IPS-15b (cell line): Measurements from ENCODE around the gene PTPRM.

Source experiments
- H3K27me3 ChIP-seq: one replicate; pipeline ENCODE4 v1.6.1; 2013; ENCODE audit warnings: low read length; ENCODE audit not compliant: control insufficient read depth, insufficient read depth
- H3K36me3 ChIP-seq: one replicate; pipeline ENCODE4 v1.6.1; 2013; ENCODE audit warnings: low read length; ENCODE audit not compliant: control insufficient read depth, insufficient read depth
- H3K4me1 ChIP-seq: one replicate; pipeline ENCODE4 v1.6.1; 2013; ENCODE audit warnings: mild to moderate bottlenecking, low read length; ENCODE audit not compliant: control insufficient read depth, insufficient read depth
- H3K4me3 ChIP-seq: one replicate; pipeline ENCODE4 v1.5.1; 2013; ENCODE audit warnings: low read depth, low read length
- H3K9ac ChIP-seq: one replicate; pipeline ENCODE4 v1.6.1; 2013; ENCODE audit warnings: low read depth, mild to moderate bottlenecking, low read length
- H3K9me3 ChIP-seq: one replicate; pipeline ENCODE4 v1.6.1; 2013; ENCODE audit warnings: mild to moderate bottlenecking, low read length; ENCODE audit not compliant: control insufficient read depth, insufficient read depth

The PTPRM gene

DNA sequence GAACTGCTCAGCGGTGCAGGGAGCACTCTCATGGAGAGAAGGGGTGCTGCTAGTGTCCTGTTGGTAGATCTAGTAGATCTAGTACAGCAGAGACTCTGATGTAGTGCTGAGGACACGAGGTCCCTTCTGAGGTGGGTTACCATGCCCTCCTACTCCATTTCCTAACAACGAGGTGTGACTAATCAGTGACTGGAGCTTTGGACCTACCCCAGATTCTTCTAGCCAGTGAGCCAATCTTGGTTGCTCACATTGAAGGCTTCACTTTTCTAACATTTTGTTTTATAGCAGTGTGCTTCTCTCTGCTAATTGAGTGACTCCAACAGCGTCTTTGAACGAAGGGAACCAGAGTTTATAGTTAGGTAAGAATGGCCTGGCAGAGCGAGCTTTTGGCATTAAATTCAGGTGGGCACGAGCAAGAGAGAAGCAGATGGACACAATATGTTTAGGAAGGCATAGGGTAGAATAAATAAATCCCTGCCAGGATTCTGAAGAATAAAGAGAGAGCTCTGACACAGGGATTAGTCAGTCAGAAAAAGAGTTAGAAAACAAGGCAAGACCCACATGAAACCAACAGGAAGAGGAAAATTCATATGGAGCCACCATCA is 736.1 kb downstream of the PTPRM start:
- Histone ChIP-seq H3K9ac (no peak overlapping the region), H3K4me3 (no peak overlapping the region), H3K36me3 (no peaks in the 10 kb centered on the region), H3K27me3 (no peaks in the 10 kb centered on the region), H3K9me3 (no peaks in the 10 kb centered on the region), H3K4me1 (no peaks in the 10 kb centered on the region)

DNA sequence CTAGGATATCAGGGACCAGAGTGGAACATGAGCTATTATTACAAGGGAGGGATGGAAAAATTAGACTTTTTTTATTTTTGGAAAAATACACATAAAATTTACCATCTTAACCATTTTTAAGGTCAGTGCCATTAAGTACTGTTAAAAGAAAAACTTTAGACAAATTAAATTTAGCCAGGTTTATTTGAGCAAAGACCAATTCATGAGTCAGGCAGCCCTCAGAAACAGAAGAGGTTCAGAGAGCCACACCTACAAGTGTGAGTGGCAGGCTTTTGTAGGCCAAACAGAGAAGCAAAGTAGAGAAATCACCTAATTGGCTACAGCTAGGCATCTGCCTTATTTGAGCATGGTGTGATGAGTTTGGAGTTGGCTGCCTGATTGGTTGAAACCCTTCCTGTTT is 740.8 kb downstream of the PTPRM start:
- Histone ChIP-seq H3K36me3 (no peaks in the 10 kb centered on the region), H3K27me3 (no peaks in the 10 kb centered on the region), H3K9me3 (no peaks in the 10 kb centered on the region), H3K4me1 (peaks cover 4% of the 10 kb centered on the region), H3K9ac (no peak overlapping the region), H3K4me3 (no peak overlapping the region)

DNA sequence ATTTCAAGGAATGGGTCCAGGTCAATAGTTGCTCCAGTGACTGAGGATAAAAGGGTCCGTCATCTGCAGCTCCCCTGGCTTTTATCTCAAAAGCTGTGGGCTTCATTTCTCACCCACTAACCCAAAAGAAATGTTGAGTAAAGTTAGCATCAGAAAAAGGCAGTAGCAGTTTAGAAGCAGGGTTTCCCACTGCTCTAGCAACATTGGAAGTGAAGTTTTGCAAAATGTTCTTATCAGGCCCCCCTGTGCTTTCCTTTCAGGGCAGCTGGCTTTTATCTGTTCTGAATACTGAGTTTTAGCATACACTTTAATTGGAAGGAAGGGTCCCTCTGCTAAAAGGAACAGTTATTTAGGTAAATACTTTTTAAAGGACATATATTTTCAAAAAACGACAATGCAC is 745.9 kb downstream of the PTPRM start:
- H3K4me3 ChIP-seq = no peak overlapping the region
- no peaks in the 10 kb centered on the region for H3K9me3 ChIP-seq
- no peaks in the 10 kb centered on the region for H3K27me3 ChIP-seq
- peaks cover 4% of the 10 kb centered on the region for H3K4me1 ChIP-seq
- H3K36me3 ChIP-seq = no peaks in the 10 kb centered on the region
- H3K9ac ChIP-seq = no peak overlapping the region

DNA sequence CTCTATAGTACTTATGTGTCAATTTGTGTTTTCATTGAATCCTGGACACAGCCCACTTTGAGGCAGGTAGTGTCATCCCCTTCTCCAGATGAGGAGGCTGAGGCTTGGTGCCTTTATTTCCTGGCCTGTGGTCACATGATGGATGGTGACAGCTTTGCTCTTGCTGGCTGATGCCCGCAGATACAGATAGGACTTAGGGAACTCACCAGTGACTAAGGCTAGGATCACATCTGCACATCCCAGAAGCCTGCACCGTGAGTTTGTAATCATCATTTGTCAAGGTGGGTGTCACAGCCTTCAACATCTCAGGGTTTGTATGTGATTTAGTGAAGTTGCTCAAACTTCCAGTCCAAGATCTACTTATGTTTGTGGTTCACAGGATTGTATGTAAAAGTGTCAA is 747.0 kb downstream of the PTPRM start:
- H3K4me1 ChIP-seq = peaks cover 4% of the 10 kb centered on the region
- H3K4me3 ChIP-seq = no peak overlapping the region
- H3K9ac ChIP-seq = no peak overlapping the region
- no peaks in the 10 kb centered on the region for H3K36me3 ChIP-seq
- no peaks in the 10 kb centered on the region for H3K9me3 ChIP-seq
- no peaks in the 10 kb centered on the region for H3K27me3 ChIP-seq

DNA sequence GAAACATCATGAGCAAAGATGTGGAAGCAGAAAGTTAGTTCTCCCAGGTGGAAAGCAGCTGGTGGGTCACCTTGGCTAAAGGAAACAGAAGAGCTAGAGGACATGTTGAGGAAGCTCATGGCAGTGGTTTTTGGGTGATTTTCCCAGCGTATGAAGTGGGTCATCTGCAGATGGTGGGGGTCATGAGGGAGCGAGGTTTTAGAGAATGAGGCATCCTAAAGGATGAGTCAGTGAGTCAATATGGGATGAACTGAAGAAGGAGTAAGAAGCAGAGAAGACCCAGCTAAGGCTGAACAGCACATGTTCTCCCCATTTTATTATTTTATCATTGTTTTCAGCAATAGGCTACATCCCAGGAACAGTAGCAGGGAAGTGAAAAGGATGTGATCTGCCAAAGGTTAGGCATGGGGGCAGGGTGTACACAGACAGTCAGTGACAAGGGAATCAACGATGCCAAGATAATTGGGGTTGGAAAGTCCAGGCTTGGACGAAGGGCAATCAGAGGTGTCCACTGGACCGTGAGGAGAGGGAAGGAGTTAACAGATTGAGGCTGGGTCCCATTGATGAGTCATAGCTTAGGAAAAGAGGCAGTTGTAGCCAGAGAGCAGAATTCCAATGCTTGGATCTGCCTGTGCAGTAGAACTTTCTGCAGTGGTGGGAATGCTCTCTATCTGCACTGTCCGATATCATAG is 752.8 kb downstream of the PTPRM start:
- no peak overlapping the region for H3K9ac ChIP-seq
- no peaks in the 10 kb centered on the region for H3K9me3 ChIP-seq
- H3K36me3 ChIP-seq = no peaks in the 10 kb centered on the region
- no peaks in the 10 kb centered on the region for H3K27me3 ChIP-seq
- H3K4me1 ChIP-seq = no peaks in the 10 kb centered on the region
- no peak overlapping the region for H3K4me3 ChIP-seq

DNA sequence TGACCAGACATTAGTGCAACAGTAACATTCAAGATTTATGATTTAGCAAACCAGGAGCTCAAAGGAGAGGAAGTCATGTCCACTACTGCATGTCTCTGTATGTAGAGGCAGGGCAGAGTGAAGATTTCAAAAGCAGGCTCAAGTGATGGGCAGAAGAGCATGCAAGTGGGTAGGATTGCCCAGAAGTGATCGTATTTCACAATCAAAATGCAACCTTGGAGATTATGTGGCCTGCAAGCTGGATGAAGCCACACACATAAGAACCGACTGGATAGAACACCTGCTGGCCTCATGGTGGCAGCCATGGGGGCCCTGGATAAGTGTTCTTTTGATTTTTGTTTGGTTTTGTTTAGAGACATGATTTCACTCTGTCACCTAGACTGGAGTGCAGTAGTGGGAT is 755.4 kb downstream of the PTPRM start:
- Histone ChIP-seq H3K4me3 (no peak overlapping the region), H3K4me1 (no peaks in the 10 kb centered on the region), H3K36me3 (no peaks in the 10 kb centered on the region), H3K9me3 (no peaks in the 10 kb centered on the region), H3K9ac (no peak overlapping the region), H3K27me3 (no peaks in the 10 kb centered on the region)

DNA sequence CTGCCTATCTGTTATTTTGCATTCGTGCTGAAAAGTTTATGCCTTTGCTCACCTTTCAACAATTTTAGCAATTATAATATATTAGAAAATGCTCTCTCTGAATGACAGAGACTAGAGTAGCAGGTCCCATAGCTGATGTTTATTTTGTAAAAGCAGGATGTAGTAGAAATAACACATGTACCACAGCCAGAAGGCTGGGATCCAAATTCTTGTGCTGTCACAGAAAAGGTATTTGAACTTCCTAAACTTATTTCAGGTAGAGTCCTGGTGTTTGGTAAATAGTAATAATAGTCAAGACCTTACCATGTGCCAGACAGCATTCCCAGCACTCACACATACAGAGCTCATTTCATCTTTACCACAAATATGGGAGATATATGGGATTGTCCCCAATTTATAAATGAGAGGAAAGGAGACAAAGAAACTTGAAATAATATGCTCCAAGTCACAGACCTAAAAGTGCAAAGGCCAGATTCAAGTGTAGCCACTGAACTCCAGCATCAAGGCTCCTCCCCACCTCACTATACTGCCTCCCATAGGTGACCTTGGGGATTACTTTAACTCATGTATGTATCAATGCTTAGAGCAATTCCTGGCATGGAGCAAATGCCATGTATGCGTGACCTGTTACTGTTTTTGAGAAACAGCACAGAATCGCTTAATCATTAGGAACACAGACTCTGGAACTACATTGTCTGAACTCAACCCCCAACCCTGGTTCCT is 757.4 kb downstream of the PTPRM start:
- H3K9ac ChIP-seq = no peak overlapping the region
- no peaks in the 10 kb centered on the region for H3K9me3 ChIP-seq
- H3K4me3 ChIP-seq = no peak overlapping the region
- H3K36me3 ChIP-seq = no peaks in the 10 kb centered on the region
- H3K4me1 ChIP-seq = no peaks in the 10 kb centered on the region
- H3K27me3 ChIP-seq = no peaks in the 10 kb centered on the region

DNA sequence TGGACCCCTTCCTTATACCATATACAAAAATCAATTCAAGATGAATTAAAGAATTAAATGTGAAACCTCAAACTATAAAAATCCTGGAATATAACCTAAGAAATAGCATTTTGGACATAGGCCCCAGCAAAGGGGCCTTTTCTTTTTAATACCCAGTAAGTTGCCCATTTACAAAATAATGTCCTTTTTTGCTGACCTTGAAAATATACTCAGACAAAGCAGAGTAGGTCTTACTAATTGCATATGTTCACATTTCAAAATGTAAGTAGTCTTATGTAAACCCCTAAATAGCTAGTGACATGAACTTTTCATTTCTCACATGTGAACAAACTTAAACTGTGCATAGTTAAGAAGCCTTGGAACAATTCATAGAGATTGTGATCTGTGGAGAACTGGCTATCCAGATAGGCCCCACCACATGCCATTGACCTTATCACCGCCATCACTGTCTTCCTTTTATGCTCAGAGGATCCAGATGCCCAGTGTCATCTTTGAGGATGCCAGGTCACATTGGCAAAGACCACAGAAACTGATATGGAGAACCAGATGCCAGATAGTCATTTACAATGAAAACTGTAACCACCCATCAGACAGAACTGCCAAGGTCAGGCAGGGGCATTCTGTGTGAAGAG is 759.8 kb downstream of the PTPRM start:
- Histone ChIP-seq H3K4me3 (no peak overlapping the region), H3K4me1 (no peaks in the 10 kb centered on the region), H3K36me3 (no peaks in the 10 kb centered on the region), H3K9ac (no peak overlapping the region), H3K9me3 (no peaks in the 10 kb centered on the region), H3K27me3 (no peaks in the 10 kb centered on the region)

DNA sequence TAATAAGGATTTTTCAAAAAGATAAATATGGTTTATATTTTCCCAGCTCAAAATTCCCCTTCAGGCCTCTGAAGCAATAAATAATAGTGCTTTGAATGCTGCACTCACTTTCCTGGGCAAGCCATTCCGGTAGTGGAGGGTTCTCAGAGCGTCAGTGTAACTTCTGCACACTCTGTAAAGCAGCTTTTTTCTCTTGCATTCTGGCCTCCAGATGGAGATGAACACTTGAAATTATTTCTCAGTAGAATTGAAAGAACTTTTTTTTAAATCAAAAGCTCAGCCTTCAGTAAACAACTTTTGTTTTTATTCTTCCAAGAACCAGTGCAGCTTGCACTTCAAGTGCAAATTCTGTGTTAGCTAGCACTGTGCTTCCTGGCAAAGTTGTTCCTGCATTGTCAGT is 761.0 kb downstream of the PTPRM start:
- no peak overlapping the region for H3K9ac ChIP-seq
- no peaks in the 10 kb centered on the region for H3K27me3 ChIP-seq
- no peak overlapping the region for H3K4me3 ChIP-seq
- H3K9me3 ChIP-seq = no peaks in the 10 kb centered on the region
- no peaks in the 10 kb centered on the region for H3K4me1 ChIP-seq
- no peaks in the 10 kb centered on the region for H3K36me3 ChIP-seq

DNA sequence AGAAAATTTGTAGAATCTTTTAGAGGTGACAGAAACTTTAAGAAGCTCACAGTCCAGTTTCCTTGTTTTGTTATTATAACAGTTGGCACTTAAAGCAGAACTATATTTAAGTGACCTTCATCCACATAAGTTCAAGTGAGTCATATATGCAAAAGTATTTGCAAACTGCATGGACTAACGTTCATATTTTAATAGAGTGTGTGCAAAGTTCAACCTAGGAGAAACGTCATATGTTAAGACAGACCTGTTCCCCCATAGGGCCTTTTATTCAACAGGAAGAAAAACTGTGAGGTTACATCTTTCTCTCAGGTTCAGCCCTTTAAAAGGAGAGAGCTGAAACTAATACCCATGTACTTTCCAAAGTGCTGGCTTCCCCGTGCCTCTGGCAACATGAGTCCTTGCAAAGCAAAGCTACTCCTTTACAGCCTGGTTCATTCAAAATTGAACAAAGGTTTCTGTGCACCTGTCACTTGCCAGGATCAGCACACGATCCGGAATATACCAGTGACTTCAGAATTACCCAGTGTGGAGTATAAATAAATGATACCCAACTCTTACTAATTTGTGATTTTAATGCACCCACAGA is 762.2 kb downstream of the PTPRM start:
- Histone ChIP-seq H3K36me3 (no peaks in the 10 kb centered on the region), H3K9ac (no peak overlapping the region), H3K4me3 (no peak overlapping the region), H3K4me1 (no peaks in the 10 kb centered on the region), H3K27me3 (no peaks in the 10 kb centered on the region), H3K9me3 (no peaks in the 10 kb centered on the region)

DNA sequence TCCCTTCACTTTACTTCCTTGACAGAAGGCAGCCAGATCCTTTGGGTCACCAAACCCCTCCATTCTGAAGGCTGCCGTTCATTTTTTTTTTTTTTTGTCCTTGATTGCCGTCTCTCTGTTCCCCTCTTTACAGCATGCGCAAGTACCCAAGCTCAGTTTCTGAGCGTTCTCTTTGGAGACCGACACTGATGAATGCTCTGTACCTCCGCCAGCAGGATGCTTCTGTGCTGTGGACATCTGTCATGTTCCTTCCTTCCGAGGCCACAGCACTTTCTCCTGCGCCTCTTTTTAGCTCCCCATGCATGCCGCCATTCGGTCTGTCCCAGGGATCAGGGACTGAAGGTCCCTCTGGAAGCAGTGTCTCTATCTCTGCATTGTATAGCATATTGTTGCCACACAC is 763.5 kb downstream of the PTPRM start:
- Histone ChIP-seq H3K4me3 (no peak overlapping the region), H3K36me3 (no peaks in the 10 kb centered on the region), H3K9me3 (no peaks in the 10 kb centered on the region), H3K9ac (no peak overlapping the region), H3K4me1 (no peaks in the 10 kb centered on the region), H3K27me3 (no peaks in the 10 kb centered on the region)
